ENCODE measurements around the gene FAHD2A. TPM values are rescaled to one million over a fixed set of nuclear protein-coding genes. Genes with fewer than 3 reads are reported as not detected.

The FAHD2A gene
- total RNA-seq, 6 experiments from 2014 or later: 62.2 to 80.1 (median 75.7) TPM

DNA sequence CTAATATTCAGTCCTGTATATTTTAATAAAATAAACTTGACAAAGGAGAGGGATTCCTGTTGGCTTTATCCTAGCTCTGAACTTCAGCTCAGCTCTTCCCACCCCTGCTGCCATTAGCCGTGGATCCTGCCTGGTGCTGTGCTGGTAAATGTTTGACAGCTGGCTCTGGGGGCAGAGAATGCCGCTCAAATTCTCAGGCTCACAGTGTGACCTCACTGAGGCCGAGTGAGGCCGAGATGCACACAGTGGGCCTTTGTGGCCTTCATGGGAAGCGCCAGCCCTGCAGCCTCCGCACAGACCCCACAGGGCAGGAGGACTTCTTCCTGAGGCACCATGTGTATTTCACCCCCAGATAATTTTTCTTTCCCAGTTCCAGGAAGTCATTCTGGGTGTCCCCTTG is 16.5 kb upstream of the FAHD2A start:
- ATAC-seq: no peak
- DNase-seq: no peak
- no peak overlapping the region for H3K27ac ChIP-seq

GRCh38 chr2:95387358-95387757 is 15.2 kb upstream of the FAHD2A start:
- Histone ChIP-seq H3K4me1 (peaks cover 0 to 42% (median 13%) of the 10 kb centered on the region in 4 donors), H3K9me3 (no peaks in the 10 kb centered on the region), H3K36me3 (no peaks in the 10 kb centered on the region), H3K27me3 (no peaks in the 10 kb centered on the region), H3K4me3 (no peak overlapping the region), H3K27ac (no peak overlapping the region)
- 88% methylated on average over 6 of the region's 7 CpGs for WGBS (ENCODE audit: insufficient coverage, low coverage, low lambda C conversion rate, missing lambda C conversion rate)
- intact Hi-C loops (cut with DNase I): no loop called here
- no peak for ATAC-seq
- no peak for TF ChIP-seq POLR2A (IDR thresholded peaks at IDR 0.05)
- DNase-seq: no peak

More for the DNA sequence above, 16.5 kb upstream of the FAHD2A start:
- 43% methylated on average over 1 of the region's 6 CpGs for WGBS (ENCODE audit: insufficient coverage, low coverage, low lambda C conversion rate, missing lambda C conversion rate)
- TF ChIP-seq POLR2A (IDR thresholded peaks at IDR 0.05): no peak
- TF ChIP-seq, protein P1, sequence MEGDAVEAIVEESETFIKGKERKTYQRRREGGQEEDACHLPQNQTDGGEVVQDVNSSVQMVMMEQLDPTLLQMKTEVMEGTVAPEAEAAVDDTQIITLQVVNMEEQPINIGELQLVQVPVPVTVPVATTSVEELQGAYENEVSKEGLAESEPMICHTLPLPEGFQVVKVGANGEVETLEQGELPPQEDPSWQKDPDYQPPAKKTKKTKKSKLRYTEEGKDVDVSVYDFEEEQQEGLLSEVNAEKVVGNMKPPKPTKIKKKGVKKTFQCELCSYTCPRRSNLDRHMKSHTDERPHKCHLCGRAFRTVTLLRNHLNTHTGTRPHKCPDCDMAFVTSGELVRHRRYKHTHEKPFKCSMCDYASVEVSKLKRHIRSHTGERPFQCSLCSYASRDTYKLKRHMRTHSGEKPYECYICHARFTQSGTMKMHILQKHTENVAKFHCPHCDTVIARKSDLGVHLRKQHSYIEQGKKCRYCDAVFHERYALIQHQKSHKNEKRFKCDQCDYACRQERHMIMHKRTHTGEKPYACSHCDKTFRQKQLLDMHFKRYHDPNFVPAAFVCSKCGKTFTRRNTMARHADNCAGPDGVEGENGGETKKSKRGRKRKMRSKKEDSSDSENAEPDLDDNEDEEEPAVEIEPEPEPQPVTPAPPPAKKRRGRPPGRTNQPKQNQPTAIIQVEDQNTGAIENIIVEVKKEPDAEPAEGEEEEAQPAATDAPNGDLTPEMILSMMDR (IDR thresholded peaks at IDR 0.05): no peak
- intact Hi-C loops (cut with DNase I): no loop called here
- Histone ChIP-seq H3K36me3 (no peaks in the 10 kb centered on the region), H3K4me3 (no peak overlapping the region), H3K9me3 (no peaks in the 10 kb centered on the region), H3K4me1 (peaks cover 0 to 31% (median 7%) of the 10 kb centered on the region in 4 donors), H3K27me3 (no peaks in the 10 kb centered on the region)

DNA sequence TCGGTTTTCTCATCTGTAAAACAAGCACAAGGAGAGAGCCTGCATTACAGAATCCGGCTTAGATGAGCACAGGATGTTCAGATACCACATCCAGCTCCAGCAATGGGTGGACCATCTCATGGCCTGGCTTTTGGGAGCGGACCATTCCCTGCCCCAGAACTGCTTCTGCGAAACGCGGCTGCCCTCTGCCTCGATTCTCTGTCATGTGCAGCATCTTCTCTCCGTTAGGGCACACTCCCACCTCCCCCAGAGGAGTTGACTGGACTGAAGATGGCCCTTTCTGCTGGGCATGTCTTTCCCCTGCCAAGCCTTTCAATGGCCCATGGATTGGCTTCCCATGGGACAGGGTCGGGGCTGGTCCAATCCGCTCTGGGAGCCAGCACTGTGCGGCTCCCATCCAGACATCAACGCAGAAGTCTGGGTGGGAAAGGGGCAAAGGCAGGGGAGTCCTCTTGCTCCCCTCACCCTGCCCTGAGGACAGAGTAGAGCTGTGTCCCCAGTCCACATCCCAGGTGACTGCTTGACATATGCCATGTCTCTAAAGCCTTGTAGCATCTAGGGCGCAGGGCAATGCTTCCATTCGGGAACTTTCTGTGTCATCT is 14.3 kb upstream of the FAHD2A start:
- WGBS (ENCODE audit: insufficient coverage, low coverage, low lambda C conversion rate, missing lambda C conversion rate): no CpG with 5 or more reads among the region's 14 CpGs
- no peak overlapping the region for H3K4me3 ChIP-seq
- TF ChIP-seq, protein P1 (IDR thresholded peaks at IDR 0.05): no peak
- TF ChIP-seq POLR2A (IDR thresholded peaks at IDR 0.05): no peak
- H3K27ac ChIP-seq: no peak overlapping the region
- peaks cover 0 to 50% (median 17%) of the 10 kb centered on the region in 4 donors for H3K4me1 ChIP-seq
- H3K9me3 ChIP-seq: no peaks in the 10 kb centered on the region
- intact Hi-C loops (cut with DNase I): no loop called here
- DNase-seq (peak in 1 of 3 donors; percentile 33), ATAC-seq (no peak)
- H3K36me3 ChIP-seq: no peaks in the 10 kb centered on the region
- no peaks in the 10 kb centered on the region for H3K27me3 ChIP-seq

- no peaks in the 10 kb centered on the region for H3K9me3 ChIP-seq
- H3K4me3 ChIP-seq: no peak overlapping the region
- 77% methylated on average over 4 of the region's 15 CpGs for WGBS (ENCODE audit: insufficient coverage, low coverage, low lambda C conversion rate, missing lambda C conversion rate)
- intact Hi-C loops (cut with DNase I): no loop called here
- no peaks in the 10 kb centered on the region for H3K27me3 ChIP-seq
- no peak for DNase-seq
- no peak for TF ChIP-seq POLR2A (IDR thresholded peaks at IDR 0.05)
- TF ChIP-seq, protein P1 (IDR thresholded peaks at IDR 0.05): no peak
- H3K4me1 ChIP-seq: peaks cover 0 to 57% (median 20%) of the 10 kb centered on the region in 4 donors
- H3K27ac ChIP-seq: no peak overlapping the region
- no peak for ATAC-seq
- H3K36me3 ChIP-seq: no peaks in the 10 kb centered on the region
Measured at GRCh38 chr2:95388856-95389244, 13.7 kb upstream of the FAHD2A start.

DNA sequence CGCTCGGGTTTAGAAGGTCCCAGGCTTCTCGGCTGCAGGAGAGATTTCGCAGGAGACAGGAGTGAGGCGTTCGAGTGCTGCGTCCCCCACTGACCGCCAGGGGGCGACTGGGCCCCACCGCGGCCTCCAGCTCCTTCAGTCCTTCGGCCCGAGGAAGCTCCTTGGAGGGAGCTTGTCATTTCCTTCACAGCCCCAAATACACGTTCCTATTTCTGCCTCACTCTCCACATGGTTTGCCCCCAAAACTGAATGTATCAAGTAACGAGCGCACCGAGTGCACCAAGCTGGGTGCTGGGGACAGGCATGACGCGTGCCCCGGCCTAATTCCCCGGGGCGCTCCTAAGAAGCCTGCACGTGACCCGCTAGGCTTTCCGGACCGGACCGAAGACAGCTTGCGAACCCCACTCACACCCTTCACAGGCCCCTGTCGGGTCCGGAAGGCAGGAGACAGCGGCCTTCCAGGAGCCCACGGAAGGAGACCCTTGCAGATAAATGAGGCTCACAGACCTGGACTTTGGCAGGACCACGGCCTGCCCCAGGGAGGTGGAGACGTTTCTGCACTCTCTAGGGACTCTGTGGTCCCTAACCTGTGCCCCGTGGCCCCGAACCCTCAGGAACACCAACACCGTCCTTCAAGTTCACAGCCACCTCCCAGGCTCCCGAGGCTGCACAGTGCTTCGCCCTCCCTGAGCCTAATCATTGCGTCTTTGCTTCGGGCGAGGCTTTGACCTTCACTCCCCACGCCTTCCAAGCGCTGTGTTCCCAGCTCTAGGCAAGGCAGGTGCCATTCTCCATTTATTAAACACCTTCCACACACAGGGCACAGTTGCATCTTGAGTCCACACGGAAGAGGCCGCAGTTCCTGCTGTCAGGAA is 13.0 kb upstream of the FAHD2A start:
- intact Hi-C loops (cut with DNase I): no loop called here
- Histone ChIP-seq H3K27me3 (no peaks in the 10 kb centered on the region), H3K36me3 (no peaks in the 10 kb centered on the region), H3K4me3 (no peak overlapping the region), H3K27ac (peak overlapping the region in 2 of 3 donors; percentile 75 to 89), H3K4me1 (peaks cover 0 to 58% (median 20%) of the 10 kb centered on the region in 4 donors), H3K9me3 (no peaks in the 10 kb centered on the region)
- 68% methylated on average over 14 of the region's 46 CpGs for WGBS (ENCODE audit: insufficient coverage, low coverage, low lambda C conversion rate, missing lambda C conversion rate)
- peak in 1 of 3 donors; percentile 55 for DNase-seq
- peak in 2 of 4 donors; percentile 18 to 21 for ATAC-seq
- TF ChIP-seq, protein P1 (IDR thresholded peaks at IDR 0.05): peak; percentile 49 to 77 (median 68)
- no peak for TF ChIP-seq POLR2A (IDR thresholded peaks at IDR 0.05)

All from right lobe of liver (tissue), 6 donors.